NCI-H524 treated with DMSO at 0.1 percent for 48 hours (cell line): ENCODE data around the gene KCNG1.
"Not testable (repeated sequence)": the region's sequence is repeated elsewhere in the genome, so short reads cannot be mapped to it uniquely, and the experiment has no call there.

Experiments
- DNase-seq: peaks from one replicate; lab custom pipeline; 2025; lab: John Stamatoyannopoulos, UW

Gene KCNG1

GRCh38 chr20:51022803-51023616 is at the start of gene KCNG1:
TSS of gene KCNG1 (minus strand) at chr20:51023107. CDS start at chr20:51010338, 12,769 bp downstream.
- DNase-seq = no peak

- no peak for DNase-seq
These were observed 47.7 kb upstream of the KCNG1 start for GRCh38 chr20:51070621-51071020.

- no peak for DNase-seq
These were observed 44.9 kb upstream of the KCNG1 start for GRCh38 chr20:51067792-51068191.

GRCh38 chr20:51065615-51066014 is 42.7 kb upstream of the KCNG1 start:
- no peak for DNase-seq

- DNase-seq = no peak
These were observed 41.2 kb upstream of the KCNG1 start for GRCh38 chr20:51064137-51064536.

GRCh38 chr20:51062065-51062464 is 39.2 kb upstream of the KCNG1 start:
- DNase-seq = no peak

GRCh38 chr20:51061418-51062045 is 38.6 kb upstream of the KCNG1 start:
- no peak for DNase-seq

GRCh38 chr20:51060301-51060700 is 37.4 kb upstream of the KCNG1 start:
- DNase-seq = no peak

GRCh38 chr20:51059862-51060261 is 37.0 kb upstream of the KCNG1 start:
- DNase-seq = no peak

- DNase-seq = no peak
These were observed 35.1 kb upstream of the KCNG1 start for GRCh38 chr20:51058017-51058416.

- no peak for DNase-seq
These were observed 31.3 kb upstream of the KCNG1 start for GRCh38 chr20:51054233-51054632.

- DNase-seq = no peak
These were observed 27.7 kb upstream of the KCNG1 start for GRCh38 chr20:51050531-51051075.

- no peak for DNase-seq
These were observed 23.4 kb upstream of the KCNG1 start for GRCh38 chr20:51046021-51046985.

GRCh38 chr20:51045492-51045891 is 22.6 kb upstream of the KCNG1 start:
- DNase-seq = not testable (repeated sequence)

GRCh38 chr20:51044796-51045195 is 21.9 kb upstream of the KCNG1 start:
- DNase-seq = no peak

- no peak for DNase-seq
These were observed 20.9 kb upstream of the KCNG1 start for GRCh38 chr20:51043811-51044210.

- no peak for DNase-seq
These were observed 19.8 kb upstream of the KCNG1 start for GRCh38 chr20:51042657-51043247.

- no peak for DNase-seq
These were observed 19.2 kb upstream of the KCNG1 start for GRCh38 chr20:51042064-51042463.

GRCh38 chr20:51037532-51038115 is 14.7 kb upstream of the KCNG1 start:
- no peak for DNase-seq

GRCh38 chr20:51036827-51037531 is 14.1 kb upstream of the KCNG1 start:
- peak; percentile 23 for DNase-seq

GRCh38 chr20:51036226-51036625 is 13.3 kb upstream of the KCNG1 start:
- DNase-seq = no peak
